GM18502 (cell line): ENCODE measurements around the gene KRT9.
"Not testable (repeated sequence)": the region's sequence is repeated elsewhere in the genome, so short reads cannot be mapped to it uniquely, and the experiment has no call there.

Experiments
- ATAC-seq: cut with Tn5 transposase; IDR thresholded peaks from one replicate; pipeline ENCODE4 v1.9.1; 2021; ENCODE audit warnings: mild to moderate bottlenecking; ENCODE audit not compliant: unreplicated experiment, poor library complexity

Gene KRT9

DNA sequence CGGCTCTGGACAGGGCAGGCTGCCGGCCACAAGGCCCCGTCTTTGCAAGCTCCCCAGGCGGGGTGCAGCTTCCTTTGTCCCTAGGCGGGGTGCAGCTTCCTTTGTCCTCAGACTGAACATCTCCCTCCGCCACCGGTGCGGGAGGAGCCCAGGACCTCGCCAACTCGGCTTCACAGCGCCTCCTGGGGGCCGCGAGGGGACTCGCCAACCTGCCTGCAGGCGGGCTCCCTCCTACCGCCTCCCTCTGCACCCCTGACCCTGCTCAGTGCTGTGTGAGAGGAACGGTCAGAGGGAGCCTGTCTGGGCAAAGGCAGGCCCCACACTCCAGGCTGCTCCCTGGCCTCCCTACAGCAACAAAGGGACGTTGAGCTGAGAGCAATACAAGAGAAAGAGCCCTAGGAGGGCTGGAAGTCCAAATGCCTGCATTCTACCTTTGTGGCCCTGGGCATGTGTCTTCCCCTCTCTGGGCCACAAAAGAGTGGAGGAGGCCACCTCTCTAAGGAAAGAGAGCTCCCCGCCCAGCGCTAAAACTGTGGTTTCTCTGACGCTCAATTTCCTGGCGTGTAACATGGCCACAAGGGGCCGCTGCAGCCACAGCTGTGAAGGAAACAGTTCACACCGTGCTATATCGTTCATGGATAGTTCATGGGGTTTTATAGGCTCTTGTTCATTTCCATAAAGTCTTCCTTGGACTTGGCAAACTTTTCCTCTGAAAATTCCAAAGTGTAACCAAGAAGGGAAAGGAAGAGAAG lies 22.8 kb downstream of the KRT9 start:
- no peak for ATAC-seq

DNA sequence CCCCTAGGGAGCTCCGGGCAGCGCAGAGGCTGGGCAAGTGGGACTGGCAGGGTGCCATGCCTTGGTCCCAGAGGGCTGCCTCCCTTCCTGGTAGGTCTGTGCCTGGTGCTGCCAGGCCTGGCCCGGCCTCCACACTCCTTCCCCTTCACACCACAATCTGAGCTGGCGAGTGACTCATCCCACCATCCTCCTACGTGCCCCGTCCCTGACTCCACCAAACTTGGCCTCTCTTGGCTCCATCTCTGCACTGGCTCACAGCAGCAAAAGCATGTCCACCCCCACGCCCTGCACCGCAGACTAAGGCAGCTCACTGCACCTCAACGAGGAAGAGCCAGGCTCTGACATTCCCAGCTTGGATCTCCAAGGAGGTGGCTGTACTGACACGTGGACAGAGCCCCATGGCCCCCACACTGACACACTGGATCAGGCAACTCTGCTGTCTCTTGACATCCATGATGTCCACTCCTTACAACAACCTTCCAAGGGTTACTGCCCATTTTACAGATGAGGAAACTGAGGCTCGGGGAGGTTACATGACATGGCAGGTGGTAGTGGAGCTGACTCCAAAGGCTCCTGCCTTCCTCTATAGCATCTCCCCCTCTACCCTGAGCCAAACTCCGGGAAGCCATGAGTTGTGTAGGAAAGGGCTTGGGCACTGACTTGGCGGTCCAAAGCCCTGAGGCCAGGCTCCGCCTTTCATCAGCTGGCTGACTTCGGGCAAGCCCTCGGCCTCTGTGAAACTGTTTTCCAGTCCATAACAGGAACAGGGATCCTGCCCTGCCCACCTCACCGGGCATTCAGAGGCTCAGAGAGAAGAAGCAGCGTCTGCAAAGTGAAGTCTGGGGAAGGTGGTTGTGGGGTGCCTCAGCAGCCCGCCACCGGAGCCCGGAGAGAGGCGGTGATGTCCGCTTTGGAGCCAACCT lies 23.7 kb downstream of the KRT9 start:
- ATAC-seq, result no peak

DNA sequence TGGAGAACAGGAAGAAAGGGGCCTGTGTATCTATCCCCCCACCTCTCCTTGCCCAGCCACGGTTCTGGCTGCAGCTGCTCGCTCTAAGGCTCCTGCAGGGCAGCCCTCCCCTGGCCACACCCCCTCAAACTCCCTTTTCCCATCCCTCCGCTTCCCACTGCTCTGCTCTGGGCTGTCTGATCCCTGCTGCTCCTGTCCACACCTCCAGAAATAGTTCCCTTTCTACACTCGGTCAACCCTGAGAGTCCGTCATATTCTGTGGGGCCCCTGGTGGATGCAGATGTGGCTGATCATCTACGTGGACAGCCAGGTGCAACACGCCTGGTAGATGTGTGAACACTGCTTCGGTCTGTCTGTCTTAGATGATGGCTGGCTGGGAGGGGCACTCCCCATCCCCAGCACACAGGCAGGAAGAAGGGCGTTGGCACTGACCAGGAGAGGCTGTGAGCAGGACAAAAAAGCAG lies 24.4 kb downstream of the KRT9 start:
- ATAC-seq, result no peak

DNA sequence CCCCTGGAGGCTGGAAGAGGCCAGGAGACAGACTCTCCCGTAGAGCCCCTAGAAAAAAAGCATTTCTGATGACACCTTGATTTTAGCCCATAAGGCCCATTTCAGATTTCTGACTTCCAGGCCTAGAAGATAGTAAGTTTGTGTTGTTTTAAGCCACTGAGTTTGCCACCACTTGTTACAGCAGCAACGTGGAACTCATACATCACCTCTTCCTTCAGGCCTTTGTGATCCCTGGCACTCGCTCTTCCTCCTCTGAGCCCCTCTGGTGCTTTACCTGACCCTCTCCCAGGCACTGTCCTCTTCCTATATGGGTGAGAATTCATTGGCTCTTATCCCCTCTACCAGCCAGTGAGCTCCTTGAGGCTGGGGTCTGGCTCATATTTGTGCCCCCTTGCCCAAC lies 25.0 kb downstream of the KRT9 start:
- ATAC-seq, result no peak

DNA sequence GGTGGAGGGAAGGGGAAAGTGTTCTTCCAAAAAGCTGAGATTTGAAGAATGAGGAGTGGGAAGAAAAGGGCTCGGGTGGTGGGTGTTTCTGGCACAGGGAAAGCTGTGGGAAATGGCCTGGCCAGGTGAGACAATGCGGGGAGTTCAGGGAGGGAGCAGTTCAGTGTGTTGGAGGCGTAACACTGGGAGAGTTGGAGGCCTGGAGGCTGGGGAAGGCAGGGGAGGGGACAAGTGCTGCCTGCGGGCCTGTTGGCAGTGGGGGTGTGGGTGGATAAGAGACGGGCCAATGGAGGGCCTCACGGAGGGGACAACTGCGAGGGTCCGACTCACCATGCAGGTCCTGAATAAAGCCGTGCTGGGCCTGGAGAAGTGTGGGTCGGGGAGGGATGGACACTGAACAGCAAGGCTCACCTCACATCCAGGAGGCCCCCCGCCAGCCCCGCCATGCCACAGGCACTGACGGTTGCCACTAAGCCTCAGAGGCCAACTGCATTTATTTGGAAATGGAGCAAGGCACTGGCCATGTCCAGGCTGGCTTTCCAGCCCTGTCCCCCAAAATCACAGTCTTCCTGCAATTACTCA lies 25.9 kb downstream of the KRT9 start:
- ATAC-seq, result no peak

DNA sequence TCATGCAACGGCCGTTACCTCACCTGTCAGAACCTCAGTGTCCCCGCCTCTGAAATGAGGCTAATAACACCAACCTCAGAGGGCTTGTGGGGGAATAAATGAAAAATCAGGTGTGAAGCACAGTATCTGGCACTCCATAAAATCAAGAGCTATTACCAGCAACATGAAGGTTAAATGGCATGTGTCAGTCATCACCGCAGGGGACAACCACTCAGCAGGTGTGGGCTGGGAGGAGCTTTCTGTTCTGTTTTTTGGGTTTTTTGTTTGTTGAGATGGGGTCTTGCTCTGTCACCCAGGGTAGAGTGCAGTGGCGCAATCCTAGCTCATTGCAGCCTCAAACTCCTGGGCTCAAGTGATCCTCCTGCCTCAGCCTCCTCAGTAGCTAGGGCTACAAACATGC lies 26.9 kb downstream of the KRT9 start:
- ATAC-seq, result no peak

DNA sequence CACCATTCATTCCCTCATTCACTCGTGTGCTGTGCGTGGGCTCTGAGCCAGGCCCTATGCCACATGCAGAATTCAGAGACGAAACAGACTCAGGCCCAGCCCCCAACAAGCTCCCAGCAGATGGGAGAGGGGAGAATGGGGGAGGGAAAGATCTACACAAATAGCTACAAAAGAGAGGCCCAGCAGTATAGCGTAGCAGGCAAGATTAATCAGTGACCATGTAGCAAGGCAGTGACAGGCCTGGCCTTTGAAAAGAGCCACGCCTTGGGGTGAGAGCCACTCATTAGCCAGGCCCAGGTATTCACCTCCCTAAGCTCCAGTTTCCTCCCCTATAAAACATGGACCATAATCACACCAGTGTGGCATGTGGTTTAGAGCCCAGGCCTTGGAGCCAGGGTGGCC lies 27.4 kb downstream of the KRT9 start:
- no peak for ATAC-seq

DNA sequence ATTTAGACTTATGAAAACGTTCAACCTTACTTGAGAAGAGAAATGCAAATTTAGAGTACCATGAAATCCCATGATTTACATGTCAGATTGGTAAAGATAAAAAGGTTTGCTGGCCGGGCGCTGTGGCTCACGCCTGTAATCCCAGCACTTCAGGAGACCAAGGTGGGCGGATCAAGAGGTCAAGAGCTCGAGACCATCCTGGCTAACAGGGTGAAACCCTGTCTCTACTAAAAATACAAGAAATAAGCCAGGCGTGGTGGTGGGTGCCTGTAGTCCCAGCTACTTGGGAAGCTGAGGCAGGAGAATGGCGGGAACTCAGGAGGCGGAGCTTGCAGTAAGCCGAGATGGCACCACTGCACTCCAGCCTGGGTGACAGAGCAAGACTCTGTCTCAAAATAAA lies 29.1 kb downstream of the KRT9 start:
- not testable (repeated sequence) for ATAC-seq

DNA sequence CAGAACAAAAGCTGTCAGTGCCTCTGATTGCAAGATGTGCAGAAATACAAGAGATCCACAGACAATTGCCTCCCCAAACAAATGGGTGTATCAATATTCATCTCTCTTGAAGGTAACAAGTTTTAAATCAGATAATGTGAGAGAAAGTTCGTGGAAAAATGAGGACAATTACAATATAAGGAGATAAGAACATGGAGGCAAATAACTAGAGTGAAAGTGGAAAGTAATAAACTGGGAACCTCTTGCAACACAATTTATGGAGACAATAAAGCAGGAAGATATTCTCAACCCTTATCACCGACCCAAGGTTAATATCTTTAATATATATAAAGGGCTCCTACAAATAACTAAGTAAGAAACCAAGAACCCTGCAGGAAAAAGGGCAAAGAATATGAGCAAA lies 29.5 kb downstream of the KRT9 start:
- ATAC-seq, result no peak

DNA sequence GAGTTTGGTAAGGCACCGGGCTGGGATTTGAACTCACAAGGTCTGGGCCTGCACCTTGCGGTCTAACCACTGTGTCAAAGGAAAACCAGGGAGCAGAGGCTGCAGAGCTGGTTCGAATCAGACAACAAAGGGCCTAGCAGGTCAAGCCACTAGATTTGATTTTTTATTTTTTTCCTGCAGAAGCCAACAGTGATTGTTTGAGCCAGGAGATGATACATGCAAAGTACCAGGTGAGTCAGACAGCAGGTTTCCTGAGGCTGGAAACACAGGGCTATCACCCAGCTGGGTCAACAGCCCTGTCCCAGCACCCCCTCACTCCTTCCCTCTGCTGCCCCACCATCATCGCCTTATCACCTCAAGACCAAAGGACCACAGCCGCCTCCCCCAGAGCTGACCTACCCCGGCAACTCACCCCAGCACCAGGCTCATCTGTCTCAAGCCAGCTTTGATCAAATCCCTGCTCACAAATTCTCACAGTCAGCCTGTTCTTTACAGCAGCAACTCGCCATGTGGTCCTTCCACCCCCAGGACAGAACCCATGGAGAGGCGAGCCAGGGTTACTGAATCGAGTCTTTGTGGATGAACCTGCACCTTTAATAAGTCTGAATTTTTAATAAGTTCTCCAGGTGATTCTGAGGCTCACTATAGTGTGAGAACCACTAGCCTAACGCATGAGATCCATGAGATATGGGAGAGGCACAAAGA lies 30.8 kb downstream of the KRT9 start:
- ATAC-seq, result no peak

DNA sequence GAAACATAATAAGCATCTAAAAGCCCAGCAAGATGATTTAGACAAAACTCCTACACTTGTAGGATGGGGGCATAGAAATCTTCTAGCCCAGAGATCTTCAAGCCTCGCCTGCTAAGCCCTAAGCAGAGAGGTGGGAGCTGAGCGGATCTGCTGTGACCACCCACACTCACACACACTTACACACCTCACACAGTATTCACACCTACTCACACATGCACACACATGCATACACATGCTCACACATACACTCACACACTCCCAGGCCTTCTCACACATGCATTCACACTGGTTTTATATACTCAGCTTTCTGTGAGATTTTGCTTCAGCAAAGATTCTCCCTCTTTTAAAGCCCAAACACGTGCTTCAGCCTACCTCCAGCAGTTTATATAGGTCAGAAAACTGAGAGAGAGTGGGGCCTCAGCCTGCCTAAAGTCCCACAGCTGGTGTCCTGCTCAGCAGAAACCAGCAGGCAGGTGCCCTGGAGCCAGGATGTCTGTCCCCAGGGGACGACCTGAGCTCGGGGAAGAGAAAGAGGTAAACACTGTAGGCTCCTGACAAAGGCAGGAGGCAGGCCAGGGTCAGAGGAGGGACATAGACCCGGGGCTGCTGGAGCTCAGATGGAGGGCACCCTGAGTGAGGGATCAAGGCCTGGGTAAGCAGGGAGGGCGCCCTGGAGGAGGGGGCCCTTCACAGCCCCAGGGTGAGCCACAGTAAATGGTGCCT lies 31.7 kb downstream of the KRT9 start:
- ATAC-seq, result no peak

DNA sequence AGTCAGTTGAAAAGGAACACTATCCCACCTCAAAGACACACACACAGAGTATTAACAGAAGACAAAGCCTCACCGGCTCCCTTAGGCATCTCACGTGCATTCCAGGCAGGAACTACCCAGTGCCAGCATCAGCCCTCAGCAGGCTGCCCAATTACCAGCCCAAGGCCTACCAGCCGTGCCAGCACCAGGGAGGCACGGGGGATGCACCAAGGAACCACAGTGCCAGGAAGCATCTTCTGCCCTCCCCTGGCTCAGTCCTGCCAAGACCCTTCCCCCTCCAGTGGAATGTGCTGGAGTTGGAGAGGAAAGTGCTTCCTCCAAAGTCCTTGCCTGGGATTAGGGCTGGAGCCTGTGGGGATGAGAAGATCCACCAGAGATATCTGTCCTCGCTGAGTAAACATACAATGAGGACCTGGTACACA lies 32.8 kb downstream of the KRT9 start:
- no peak for ATAC-seq

DNA sequence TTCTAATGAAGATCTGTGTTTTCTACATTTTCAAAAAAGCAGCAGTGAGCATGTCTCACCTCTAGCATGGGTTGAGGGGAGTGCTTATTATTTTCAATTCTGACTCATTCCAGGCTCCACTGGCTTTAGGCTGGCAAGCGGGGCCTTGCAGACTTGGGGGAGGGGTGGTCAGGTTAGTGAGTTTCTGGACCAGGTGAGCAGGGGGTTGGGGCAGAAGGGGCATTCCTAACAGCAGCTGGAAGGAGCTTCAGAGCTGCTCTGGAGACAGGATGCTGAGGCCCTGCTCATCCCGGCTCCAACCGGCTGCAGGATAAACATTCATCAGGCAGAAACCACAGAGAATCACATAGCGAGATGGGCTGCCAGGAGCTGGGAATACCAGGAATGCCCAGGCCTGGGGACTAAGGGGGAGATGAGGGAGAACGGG lies 33.3 kb downstream of the KRT9 start:
- no peak for ATAC-seq

DNA sequence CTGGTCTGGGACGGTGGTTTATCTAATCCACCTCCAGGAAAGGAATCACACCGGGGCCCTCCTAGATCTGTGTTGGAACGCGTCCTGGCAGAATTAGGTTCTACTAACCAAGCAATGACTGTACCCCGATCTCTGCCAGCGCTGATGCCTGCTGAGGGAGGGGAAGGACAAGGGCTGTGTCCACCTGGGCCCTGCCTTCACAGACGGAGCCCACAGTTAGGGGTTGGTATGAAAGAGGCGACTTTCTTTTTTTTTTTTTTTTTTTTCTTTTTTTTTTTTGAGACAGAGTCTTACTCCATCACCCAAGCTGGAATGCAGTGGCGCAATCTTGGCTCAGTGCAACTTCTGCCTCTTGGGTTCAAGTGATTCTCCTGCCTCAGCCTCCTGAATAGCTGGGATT lies 33.9 kb downstream of the KRT9 start:
- no peak for ATAC-seq

DNA sequence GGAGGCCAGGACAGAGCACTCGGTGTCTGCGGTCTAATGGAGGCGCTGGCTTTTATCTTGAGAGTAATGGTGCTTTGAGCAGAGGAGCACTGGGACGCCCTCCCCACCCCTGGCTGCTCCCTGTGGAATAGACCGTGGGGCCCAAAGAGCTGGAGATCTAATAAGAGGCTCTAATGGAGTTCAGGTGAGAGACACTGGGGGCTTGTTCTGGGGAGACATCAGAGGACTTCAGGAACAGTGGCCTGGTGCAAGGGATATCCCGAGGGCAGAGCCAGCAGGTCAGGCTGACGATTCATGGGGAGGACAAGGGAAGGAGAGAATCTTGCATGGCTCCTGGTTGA lies 34.3 kb downstream of the KRT9 start:
- no peak for ATAC-seq

DNA sequence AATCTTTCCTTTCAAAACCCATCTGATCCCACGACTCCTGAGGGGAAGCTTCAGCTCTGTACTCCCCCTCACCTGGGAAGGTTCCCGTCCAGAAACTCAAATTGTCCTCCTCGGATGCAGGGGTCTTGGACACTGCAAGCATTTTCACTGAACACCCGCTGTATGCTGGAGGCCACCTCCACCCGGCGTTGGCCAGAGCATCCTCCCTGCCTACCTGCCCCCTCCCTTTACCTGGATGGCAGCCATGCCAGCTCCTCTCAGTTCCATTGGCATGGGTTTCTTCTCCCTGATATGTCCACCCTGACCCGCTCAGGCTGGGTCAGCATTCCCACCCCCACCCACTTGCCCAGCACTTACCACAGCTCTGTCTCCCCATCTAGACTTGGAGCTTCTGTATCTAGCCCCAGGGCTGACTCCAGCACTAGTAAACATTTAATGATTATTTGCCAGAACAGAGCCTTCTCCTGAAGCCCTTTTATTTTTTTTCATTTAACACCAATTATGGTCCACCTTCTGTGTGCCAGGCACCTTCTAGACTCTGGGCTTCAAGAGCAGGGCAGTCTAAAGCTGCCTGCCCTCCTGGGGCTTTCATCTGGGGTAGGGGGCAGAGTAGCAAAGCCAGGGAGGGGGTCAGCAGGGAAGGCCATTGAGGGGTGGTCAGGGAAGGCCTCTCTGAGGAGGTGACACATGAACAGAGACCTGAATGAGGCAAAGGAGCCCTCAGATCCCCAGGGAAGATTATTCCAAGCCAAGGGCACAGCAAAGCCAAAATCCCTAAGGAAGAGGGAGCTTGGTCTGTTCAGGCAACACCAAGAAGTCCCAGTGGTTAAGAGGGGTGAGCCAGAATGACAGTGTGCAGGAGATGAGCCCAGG lies 34.9 kb downstream of the KRT9 start:
- no peak for ATAC-seq

DNA sequence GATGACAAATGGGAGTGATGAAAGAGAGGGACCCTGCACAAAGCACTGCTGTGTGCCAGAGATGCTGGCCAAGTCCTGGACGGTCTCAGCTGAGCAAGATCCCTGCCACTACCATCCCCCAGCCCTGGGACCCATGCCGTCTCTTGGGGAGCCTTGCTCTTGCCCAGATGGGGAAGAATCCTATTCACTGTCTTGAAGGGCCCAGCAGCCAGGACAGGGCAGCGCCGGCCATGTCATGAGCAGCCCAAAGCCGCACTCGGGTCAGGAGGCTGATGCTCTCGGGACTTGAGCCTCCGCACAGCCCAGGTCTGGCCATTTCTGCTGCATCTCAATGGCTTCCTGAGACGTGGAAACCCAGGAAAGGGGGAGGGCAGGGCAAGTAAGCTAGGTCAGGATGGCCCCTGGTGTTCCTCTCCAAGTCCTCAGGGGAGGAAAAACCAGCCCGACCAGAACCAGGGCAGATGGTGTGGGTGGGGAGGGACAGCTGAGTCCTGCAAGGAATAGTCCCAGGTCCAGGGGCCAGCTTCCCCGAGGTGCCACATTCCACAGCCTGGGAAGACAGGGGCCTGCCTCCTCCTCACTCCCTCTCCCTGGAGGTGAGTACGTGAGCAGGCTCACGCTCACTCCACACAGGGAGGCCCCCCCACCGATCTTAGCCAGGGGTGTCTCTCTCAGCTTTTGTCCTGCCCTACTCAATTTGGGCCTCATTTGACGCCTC lies 35.9 kb downstream of the KRT9 start:
- no peak for ATAC-seq

DNA sequence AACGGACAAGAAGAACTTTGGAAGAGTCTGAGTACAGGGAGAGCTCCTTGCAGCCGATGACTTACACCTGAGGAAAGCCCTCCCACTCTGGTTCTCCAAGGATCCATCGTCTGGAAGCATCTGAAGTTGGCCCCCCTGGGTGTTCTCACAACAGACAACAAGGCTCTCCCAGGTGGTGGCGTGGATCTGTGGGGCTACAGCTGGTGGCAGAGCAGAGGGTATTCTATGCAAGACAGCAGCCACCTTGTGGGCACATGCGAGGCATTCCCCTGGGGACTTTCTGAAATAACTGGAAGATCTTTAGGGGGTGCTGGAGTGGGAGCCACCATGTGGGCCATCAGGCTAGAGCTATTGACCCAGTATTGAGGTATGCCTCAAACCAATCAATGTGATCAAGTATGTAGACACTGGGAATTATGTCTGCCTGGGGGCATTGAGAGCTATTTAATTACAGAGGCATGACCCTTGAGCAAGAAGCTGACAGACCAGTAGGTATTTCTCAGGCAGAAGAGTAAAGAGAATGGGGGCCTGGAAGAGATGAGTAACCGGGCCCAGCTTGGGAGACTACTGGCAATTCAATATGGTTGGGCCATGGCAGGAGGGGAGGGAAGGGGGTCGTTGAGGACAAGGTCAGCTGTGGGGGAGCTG lies 36.8 kb downstream of the KRT9 start:
- ATAC-seq, result no peak
